Right lobe of liver (tissue), 4 donors: ENCODE measurements around the gene LDLRAD3.
A peak's percentile ranks its signal among the peaks of the same experiment; 100 is the strongest.

Experiments
- CTCF ChIP-seq, 4 donors: fragments of 200-600 bp in 3 of 4; fragments of 450-650 bp in 1 of 4; IDR thresholded peaks; one replicate each; pipeline versions ENCODE4 v1.5.1 to v1.8.0; 2016 to 2022; ENCODE audit warnings: antibody characterized with exemption in 4 of 4, mild to moderate bottlenecking in 2 of 4
- POLR2A ChIP-seq: fragments of 450-650 bp; IDR thresholded peaks from one replicate; pipeline ENCODE4 v1.6.1; 2017; ENCODE audit warnings: antibody characterized with exemption, mild to moderate bottlenecking
- donor health status: DM: no; HTN: no; CAD: no.
- donor health status: DM: no; HTN: no; CAD: no.
- donor health status: DM: no; HTN: yes; CAD: no.

GRCh38 chr11:36258730-36259360 is 315.0 kb downstream of the LDLRAD3 start:
- TF ChIP-seq CTCF (IDR thresholded peaks at IDR 0.05), result peak; percentile 49 to 73 (median 57)
- no peak for TF ChIP-seq POLR2A
